ENCODE measurements around the gene MYEOV.

MYEOV gene

GRCh38 chr11:69333879-69334278 is 39.9 kb downstream of the MYEOV start:
- in situ Hi-C loops (cut with MboI; ENCODE audit: low sequenced_read_pairs, unreplicated experiment), result no loop called here
- DNase-seq (ENCODE audit: low spot score), result no peak
- TF ChIP-seq, protein P1, sequence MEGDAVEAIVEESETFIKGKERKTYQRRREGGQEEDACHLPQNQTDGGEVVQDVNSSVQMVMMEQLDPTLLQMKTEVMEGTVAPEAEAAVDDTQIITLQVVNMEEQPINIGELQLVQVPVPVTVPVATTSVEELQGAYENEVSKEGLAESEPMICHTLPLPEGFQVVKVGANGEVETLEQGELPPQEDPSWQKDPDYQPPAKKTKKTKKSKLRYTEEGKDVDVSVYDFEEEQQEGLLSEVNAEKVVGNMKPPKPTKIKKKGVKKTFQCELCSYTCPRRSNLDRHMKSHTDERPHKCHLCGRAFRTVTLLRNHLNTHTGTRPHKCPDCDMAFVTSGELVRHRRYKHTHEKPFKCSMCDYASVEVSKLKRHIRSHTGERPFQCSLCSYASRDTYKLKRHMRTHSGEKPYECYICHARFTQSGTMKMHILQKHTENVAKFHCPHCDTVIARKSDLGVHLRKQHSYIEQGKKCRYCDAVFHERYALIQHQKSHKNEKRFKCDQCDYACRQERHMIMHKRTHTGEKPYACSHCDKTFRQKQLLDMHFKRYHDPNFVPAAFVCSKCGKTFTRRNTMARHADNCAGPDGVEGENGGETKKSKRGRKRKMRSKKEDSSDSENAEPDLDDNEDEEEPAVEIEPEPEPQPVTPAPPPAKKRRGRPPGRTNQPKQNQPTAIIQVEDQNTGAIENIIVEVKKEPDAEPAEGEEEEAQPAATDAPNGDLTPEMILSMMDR (IDR thresholded peaks at IDR 0.05; ENCODE audit: borderline replicate concordance, control extremely low read depth, extremely low read depth, insufficient read depth, missing control alignments), result no peak

DNA sequence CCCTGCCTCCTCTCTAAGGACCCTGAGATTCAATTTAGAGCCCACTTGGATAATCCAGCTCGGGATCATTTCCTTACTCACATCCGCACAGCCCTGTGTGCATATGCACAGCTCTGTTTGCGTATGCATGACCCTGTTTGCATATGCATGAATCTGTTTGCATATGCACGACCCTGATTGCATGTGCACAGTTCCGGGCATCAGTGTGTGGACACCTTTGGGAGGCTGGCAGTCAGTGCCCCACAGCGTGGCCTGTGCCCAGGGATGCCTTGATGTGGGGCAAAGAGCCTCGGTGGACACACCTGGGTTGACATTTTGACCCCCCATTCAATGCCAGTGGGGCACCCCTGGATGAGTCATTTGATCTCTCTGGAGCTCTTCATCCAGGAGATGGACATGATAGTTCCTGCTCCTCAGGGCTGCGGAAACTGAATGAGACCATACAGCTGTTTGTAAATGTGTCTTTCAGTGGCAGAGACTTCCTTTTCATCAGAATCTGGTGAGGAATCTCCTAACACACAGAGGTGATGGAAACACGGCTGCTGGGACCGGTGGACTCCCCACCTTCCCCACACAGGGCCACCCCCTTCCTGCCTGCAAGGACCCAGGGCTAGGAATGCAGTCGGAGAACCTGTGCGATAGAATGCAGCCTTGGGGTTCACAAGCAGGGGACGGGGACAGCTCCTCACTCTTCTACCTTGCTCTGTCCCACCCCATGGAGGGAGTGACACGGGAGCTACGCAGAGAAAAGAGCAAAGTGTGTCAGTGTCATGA is 41.2 kb downstream of the MYEOV start:
- TF ChIP-seq, protein P1 (IDR thresholded peaks at IDR 0.05; ENCODE audit: borderline replicate concordance, control extremely low read depth, extremely low read depth, insufficient read depth, missing control alignments), result no peak
- DNase-seq (ENCODE audit: low spot score), result peak; percentile 9
- in situ Hi-C loops (cut with MboI; ENCODE audit: low sequenced_read_pairs, unreplicated experiment), result no loop called here

DNA sequence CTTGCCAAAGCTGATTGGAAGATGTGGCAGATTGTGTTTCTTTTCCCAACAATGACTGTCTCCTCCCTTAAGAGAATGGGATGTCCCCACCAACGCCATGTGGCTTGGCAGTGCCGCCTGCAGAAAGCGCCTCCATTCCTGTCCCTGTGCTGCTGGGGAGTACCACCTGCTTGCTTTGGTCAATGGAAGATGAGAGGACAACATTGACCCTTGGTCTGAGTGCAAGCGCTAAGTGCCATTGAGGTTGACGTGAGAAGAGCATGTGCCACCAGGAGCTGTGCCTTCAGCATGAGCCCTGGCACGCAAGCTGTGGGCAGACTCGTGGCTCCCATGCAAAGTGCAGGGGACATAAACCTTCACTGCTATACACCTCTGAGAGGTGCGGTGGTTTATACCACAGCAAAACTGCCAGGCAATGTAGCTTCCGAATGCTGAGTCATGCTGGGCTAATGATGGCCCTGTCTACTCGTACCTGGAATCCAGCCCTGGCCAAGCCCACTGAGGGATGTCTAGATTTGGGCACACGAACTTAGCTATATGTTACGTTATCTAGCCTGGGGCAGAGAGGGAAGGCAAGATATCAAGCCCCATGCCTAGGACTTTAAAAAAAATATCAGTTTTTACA is 41.9 kb downstream of the MYEOV start:
- TF ChIP-seq, protein P1 (IDR thresholded peaks at IDR 0.05; ENCODE audit: borderline replicate concordance, control extremely low read depth, extremely low read depth, insufficient read depth, missing control alignments), result no peak
- in situ Hi-C loops (cut with MboI; ENCODE audit: low sequenced_read_pairs, unreplicated experiment), result no loop called here
- no peak for DNase-seq (ENCODE audit: low spot score)

DNA sequence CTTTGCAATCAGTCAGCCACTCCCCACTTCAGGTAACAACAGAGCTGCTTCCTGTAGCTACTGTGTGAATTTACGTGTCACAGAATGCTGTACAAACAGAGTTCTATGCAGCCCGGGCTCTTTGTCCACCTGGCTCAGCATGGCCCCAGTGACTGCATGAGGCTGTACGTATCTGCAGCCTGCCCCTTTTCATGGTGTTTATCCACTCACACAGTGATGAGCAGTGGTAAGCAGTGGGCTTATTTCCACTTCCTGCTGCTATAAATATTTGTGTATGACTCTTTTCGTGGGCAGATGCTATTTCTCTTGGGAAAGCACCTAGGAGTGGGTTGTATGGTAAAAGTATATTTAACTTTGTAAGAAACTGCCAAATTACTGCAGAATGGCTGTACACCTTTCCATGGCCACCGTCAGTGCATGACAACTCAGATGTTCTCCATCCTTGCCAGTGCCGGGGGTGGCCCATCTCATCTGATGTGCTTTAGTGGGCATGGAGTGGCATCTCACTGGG is 43.3 kb downstream of the MYEOV start:
- in situ Hi-C loops (cut with MboI; ENCODE audit: low sequenced_read_pairs, unreplicated experiment), result no loop called here
- TF ChIP-seq, protein P1 (IDR thresholded peaks at IDR 0.05; ENCODE audit: borderline replicate concordance, control extremely low read depth, extremely low read depth, insufficient read depth, missing control alignments), result no peak
- peak; percentile 82 for DNase-seq (ENCODE audit: low spot score)

GRCh38 chr11:69339041-69339733 is 45.2 kb downstream of the MYEOV start:
- DNase-seq (ENCODE audit: low spot score), result peak; percentile 6
- TF ChIP-seq, protein P1 (IDR thresholded peaks at IDR 0.05; ENCODE audit: borderline replicate concordance, control extremely low read depth, extremely low read depth, insufficient read depth, missing control alignments), result no peak
- in situ Hi-C loops (cut with MboI; ENCODE audit: low sequenced_read_pairs, unreplicated experiment), result no loop called here

DNA sequence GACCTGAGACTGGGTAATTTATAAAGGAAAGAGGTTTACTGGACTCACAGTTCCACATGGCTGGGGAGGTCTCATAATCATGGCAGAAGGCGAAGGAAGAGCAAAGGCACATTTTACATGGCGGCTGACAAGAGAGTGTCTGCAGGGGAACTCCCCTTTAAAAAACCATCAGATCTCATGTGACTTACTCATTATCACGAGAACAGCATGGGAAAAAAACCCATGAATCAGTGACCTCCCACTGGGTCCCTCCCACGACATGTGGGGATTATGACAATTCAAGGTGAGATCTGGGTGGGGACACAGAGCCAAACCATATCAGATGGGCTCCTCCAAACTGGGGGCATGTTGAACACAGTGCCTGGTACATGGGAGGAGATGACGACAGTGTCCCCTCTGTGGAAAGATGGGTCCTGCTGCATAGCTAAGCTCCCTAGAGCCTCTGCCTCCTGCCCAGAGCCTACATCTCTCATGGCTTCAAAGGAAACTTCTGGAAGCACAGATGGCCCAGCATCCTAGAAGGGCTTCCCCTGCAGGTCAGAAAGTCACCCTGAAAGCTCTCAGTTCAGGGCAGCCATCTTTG is 46.1 kb downstream of the MYEOV start:
- TF ChIP-seq, protein P1 (IDR thresholded peaks at IDR 0.05; ENCODE audit: borderline replicate concordance, control extremely low read depth, extremely low read depth, insufficient read depth, missing control alignments), result no peak
- DNase-seq (ENCODE audit: low spot score), result no peak
- in situ Hi-C loops (cut with MboI; ENCODE audit: low sequenced_read_pairs, unreplicated experiment), result no loop called here
